Pancreas (tissue), 10 donors: ENCODE measurements around the gene TNIK. TPM values are rescaled to one million over a fixed set of nuclear protein-coding genes. Genes with fewer than 3 reads are reported as not detected.

Source experiments
- ATAC-seq, 4 donors: fragments of 200-7000 bp; cut with Tn5 transposase; one replicate each; pipeline versions ENCODE4 v1.8.0 to v1.9.1; 2020; ENCODE audit warnings: mild to moderate bottlenecking in 4 of 4, moderate library complexity in 4 of 4
- DNase-seq, 6 donors: peaks; one replicate each; pipeline ENCODE4 v3.0.0-alpha.2; 2020
- FAIRE-seq: peaks from 2 replicates; lab custom pipeline; 2012; peaks lifted over from hg19 to GRCh38; lab: Jason Lieb, UNC
- H3K27ac ChIP-seq, 4 donors: fragments of 200-600 bp; sonication (generic); 1 replicate in 3 of 4; 2 replicates in 1 of 4; pipeline versions ENCODE4 v1.5.0 to v1.8.0; 2020
- H3K27me3 ChIP-seq, 4 donors: fragments of 200-600 bp; one replicate each; pipeline ENCODE4 v1.8.0; 2021
- H3K36me3 ChIP-seq, 3 donors: fragments of 200-600 bp; sonication (generic) in 1 of 3; one replicate each; pipeline versions ENCODE4 v1.5.0 to v1.8.0; 2020 to 2021
- H3K4me1 ChIP-seq, 3 donors: fragments of 200-600 bp; one replicate each; pipeline ENCODE4 v1.8.0; 2021
- H3K4me3 ChIP-seq, 4 donors: fragments of 200-600 bp; sonication (generic) in 2 of 4; one replicate each; pipeline versions ENCODE4 v1.5.0 to v1.8.0; 2020 to 2021
- H3K9me3 ChIP-seq, 4 donors: fragments of 200-600 bp; one replicate each; pipeline ENCODE4 v1.8.0; 2021
- CTCF ChIP-seq, 4 donors: fragments of 200-600 bp; sonication (generic) in 3 of 4; IDR thresholded peaks; one replicate each; pipeline versions ENCODE4 v1.5.0 to v1.8.0; 2021; ENCODE audit warnings: antibody characterized with exemption in 4 of 4
- whole genome bisulfite sequencing, 2 donors: extraction: QIAGEN DNeasy Blood & Tissue Kit; methylation state at CpG; one replicate each; pipeline ENCODE4 v1.1.7; 2013; 5-methylcytosine and 5-hydroxymethylcytosine counted together
- intact Hi-C, 3 donors: fragments of 100-400 bp; cut with DNase I; formaldehyde crosslinking; loops; one replicate each; pipeline versions ENCODE4 v1.11.1 to v1.14.2; 2022
- polyA plus RNA-seq, 2 donors: library from polyadenylated mRNA; stranded (reverse); fragments of 200-250 nt; gene quantifications; one replicate each; pipeline ENCODE4 v1.2.3, GENCODE V29; 2013
- total RNA-seq, 6 donors: library from RNA; stranded (reverse); fragmentation: NEBNext Ultra II Directional in 4 of 6; extraction: Animal tissue kit (Norgen Biotek cat#: 25700) in 4 of 6; gene quantifications; one replicate each; pipeline versions ENCODE4 v1.2.1 to v1.2.4, GENCODE V29; 2021 to 2023
- donor health status: healthy with polysubstance abuse.
- donor health status: DM: no; HTN: no; CAD: no; lungs with moderate emphysema.
- donor health status: DM: no; HTN: no; CAD: no.
- donor health status: control.
- donor health status: control.
- donor health status: Bipolar disorder and iron deficiency.
- donor health status: DM: yes; HTN: yes; CAD: no.
- donor health status: DM: no; HTN: no; CAD: no.
- donor health status: DM: no; HTN: no; CAD: no.
- donor health status: DM: yes; HTN: yes; CAD: no.

TNIK gene
- total and polyA plus RNA-seq, 8 donors: 3.5 to 13.6 (median 5.8) TPM

- H3K27ac ChIP-seq: no peak overlapping the region
- no peak overlapping the region for H3K4me3 ChIP-seq
- DNase-seq (no peak), FAIRE-seq (no peak), ATAC-seq (no peak)
- intact Hi-C loops: no loop called here
- H3K36me3 ChIP-seq: no peaks in the 10 kb centered on the region
- 89 to 93% methylated on average over 2 of the region's 2 CpGs for WGBS, 2 donors
- no peak for TF ChIP-seq CTCF (IDR thresholded peaks at IDR 0.05)
- H3K27me3 ChIP-seq: no peaks in the 10 kb centered on the region
- no peaks in the 10 kb centered on the region for H3K4me1 ChIP-seq
- no peaks in the 10 kb centered on the region for H3K9me3 ChIP-seq
Observed at GRCh38 chr3:171116824-171117395, 343.3 kb downstream of the TNIK start.

GRCh38 chr3:171116365-171116764 lies 343.8 kb downstream of the TNIK start:
- no peak overlapping the region for H3K27ac ChIP-seq
- no peaks in the 10 kb centered on the region for H3K4me1 ChIP-seq
- ATAC-seq: no peak
- DNase-seq: no peak
- no peaks in the 10 kb centered on the region for H3K9me3 ChIP-seq
- FAIRE-seq: no peak
- no peaks in the 10 kb centered on the region for H3K27me3 ChIP-seq
- intact Hi-C loops: no loop called here
- H3K4me3 ChIP-seq: no peak overlapping the region
- H3K36me3 ChIP-seq: no peaks in the 10 kb centered on the region
- no peak for TF ChIP-seq CTCF (IDR thresholded peaks at IDR 0.05)

- Histone ChIP-seq H3K4me3 (no peak overlapping the region), H3K27ac (no peak overlapping the region), H3K9me3 (no peaks in the 10 kb centered on the region), H3K36me3 (no peaks in the 10 kb centered on the region), H3K4me1 (no peaks in the 10 kb centered on the region), H3K27me3 (no peaks in the 10 kb centered on the region)
- intact Hi-C loops: no loop called here
- 85 to 86% methylated on average over 2 of the region's 2 CpGs for WGBS, 2 donors
- ATAC-seq (no peak), FAIRE-seq (no peak), DNase-seq (no peak)
- no peak for TF ChIP-seq CTCF (IDR thresholded peaks at IDR 0.05)
Observed at GRCh38 chr3:171115667-171116066, 344.5 kb downstream of the TNIK start.

- H3K9me3 ChIP-seq: no peaks in the 10 kb centered on the region
- H3K36me3 ChIP-seq: no peaks in the 10 kb centered on the region
- 92 to 94% methylated on average over 3 of the region's 3 CpGs for WGBS, 2 donors
- H3K4me1 ChIP-seq: no peaks in the 10 kb centered on the region
- DNase-seq (no peak), ATAC-seq (no peak), FAIRE-seq (no peak)
- no peak overlapping the region for H3K4me3 ChIP-seq
- intact Hi-C loops: no loop called here
- H3K27me3 ChIP-seq: no peaks in the 10 kb centered on the region
- TF ChIP-seq CTCF (IDR thresholded peaks at IDR 0.05): no peak
- H3K27ac ChIP-seq: no peak overlapping the region
Observed at GRCh38 chr3:171113716-171114115, 346.5 kb downstream of the TNIK start.

GRCh38 chr3:171110715-171111114 lies 349.5 kb downstream of the TNIK start:
- DNase-seq: no peak
- Histone ChIP-seq H3K27ac (no peak overlapping the region), H3K4me1 (no peaks in the 10 kb centered on the region), H3K9me3 (no peaks in the 10 kb centered on the region), H3K27me3 (no peaks in the 10 kb centered on the region), H3K4me3 (no peak overlapping the region), H3K36me3 (no peaks in the 10 kb centered on the region)
- intact Hi-C loops: no loop called here
- no peak for FAIRE-seq
- no peak for TF ChIP-seq CTCF (IDR thresholded peaks at IDR 0.05)
- ATAC-seq: no peak
- WGBS, 2 donors: 90 to 95% methylated on average over 4 of the region's 4 CpGs
